DND-41 (cell line): ENCODE measurements around the gene ADAMTS12.

Source experiments
- CTCF ChIP-seq: IDR thresholded peaks from 2 replicates; pipeline ENCODE4 v1.5.1; 2012; ENCODE audit warnings: borderline replicate concordance, low read length, moderate library complexity, mild to moderate bottlenecking; ENCODE audit not compliant: poor library complexity, severe bottlenecking; ENCODE audit errors: extremely low read depth
- EZH2 ChIP-seq: IDR thresholded peaks from 3 replicates; pipeline ENCODE4 v1.6.1; 2012; ENCODE audit warnings: borderline replicate concordance, low read depth, mild to moderate bottlenecking, moderate library complexity, low read length, inconsistent platforms; ENCODE audit not compliant: severe bottlenecking

- TF ChIP-seq CTCF (no peak), EZH2 (no peak)
Measured at GRCh38 chr5:33925278-33925677, 33.5 kb upstream of the ADAMTS12 start.
